Measurements from ENCODE around the gene CCDC159. TPM values are rescaled to one million over a fixed set of nuclear protein-coding genes. Genes with fewer than 3 reads are reported as not detected.
"Not testable (repeated sequence)": the region's sequence is repeated elsewhere in the genome, so short reads cannot be mapped to it uniquely, and the experiment has no call there.

Gene CCDC159
- total and polyA plus RNA-seq, 2 of the 4 experiments (the other 2 are of a cell fraction): 4.7 to 14.0 TPM

- no peaks in the 10 kb centered on the region for H3K4me1 ChIP-seq (ENCODE audit: control insufficient read depth, insufficient read depth, low read length)
- H3K9me3 ChIP-seq (ENCODE audit: control insufficient read depth, insufficient read depth, low read length): no peaks in the 10 kb centered on the region
- no peak overlapping the region for H3K18ac ChIP-seq (ENCODE audit: low read depth, low read length)
- no peak overlapping the region for H3K4ac ChIP-seq (ENCODE audit: low read depth, low read length)
- H2BK5ac ChIP-seq (ENCODE audit: low read depth, low read length, poor library complexity, severe bottlenecking): no peak overlapping the region
- H4K20me1 ChIP-seq (ENCODE audit: insufficient read depth, low read length): no peaks in the 10 kb centered on the region
- no peak overlapping the region for H3K14ac ChIP-seq (replicated peaks; ENCODE audit: low read depth, low read length)
- no peak overlapping the region for H3K23ac ChIP-seq (ENCODE audit: low read depth, low read length)
- no peak overlapping the region for H4K91ac ChIP-seq (ENCODE audit: insufficient read depth, low read depth, low read length)
- CTCF ChIA-PET: interaction anchor here (1.4 kb wide), 1 partner anchor 12 kb away, joined by 3 read pairs; no protein-coding TSS in a partner anchor
- ATAC-seq (ENCODE audit: low read depth) (no peak), DNase-seq (no peak)
- H3K27me3 ChIP-seq (ENCODE audit: control insufficient read depth, insufficient read depth, low read length): peaks cover 6% of the 10 kb centered on the region
- H2BK120ac ChIP-seq (ENCODE audit: low read depth, low read length): no peak overlapping the region
- H3K9me1 ChIP-seq (ENCODE audit: insufficient read depth, low read length): no peaks in the 10 kb centered on the region
- BruUV-seq (replicated peaks): no TSS peak
- 83% methylated on average over 1 of the region's 9 CpGs; no CpG with 5 or more reads in 1 of the 2 experiments for WGBS, 2 experiments (ENCODE audit: extremely low coverage in 2 of 2, insufficient read length in 1 of 2)
- no peak overlapping the region for H3K4me3 ChIP-seq (ENCODE audit: insufficient read depth, low read depth, low read length)
- dilution Hi-C loops (cut with HindIII; ENCODE audit: low sequenced_read_pairs, unreplicated experiment): no loop called here
- in situ Hi-C loops (cut with MboI; ENCODE audit: low sequenced_read_pairs): no loop called here
- no peak overlapping the region for H2AFZ ChIP-seq (replicated peaks; ENCODE audit: low read length, poor library complexity)
- no peak overlapping the region for H2BK20ac ChIP-seq (ENCODE audit: low read depth, low read length)
- H3K36me3 ChIP-seq (ENCODE audit: control insufficient read depth, insufficient read depth, low read length): no peaks in the 10 kb centered on the region
- H3K27ac ChIP-seq (ENCODE audit: insufficient read depth, low read length): no peak overlapping the region
- intact Hi-C loops (cut with micrococcal nuclease): no loop called here
- no peak overlapping the region for H4K5ac ChIP-seq (ENCODE audit: low read depth, low read length)
- TF ChIP-seq CTCF (conservative IDR thresholded peaks at IDR 0.05; ENCODE audit: low read depth, low read length): no peak
- no peak overlapping the region for H4K8ac ChIP-seq (ENCODE audit: low read depth in 2 of 2, low read length in 2 of 2)
- H2BK15ac ChIP-seq (ENCODE audit: low read depth, low read length): no peak overlapping the region
- H3K9ac ChIP-seq (ENCODE audit: low read depth, low read length): no peak overlapping the region
- H3K4me2 ChIP-seq (ENCODE audit: low read depth, low read length): no peak overlapping the region
- POLR2A ChIA-PET (ENCODE audit: unreplicated experiment): no interaction called here
- no peak overlapping the region for H2AK5ac ChIP-seq (ENCODE audit: low read depth, low read length)
- no peaks in the 10 kb centered on the region for H3K79me1 ChIP-seq (ENCODE audit: low read depth in 1 of 2, low read length in 2 of 2)
- no peak overlapping the region for H3K56ac ChIP-seq (ENCODE audit: extremely low read depth, insufficient read depth, low read length)
- no peak overlapping the region for H2AK9ac ChIP-seq (replicated peaks; ENCODE audit: low read depth, low read length, poor library complexity)
Observed at GRCh38 chr19:11306337-11306736, 40.0 kb upstream of the CCDC159 start.

GRCh38 chr19:11320278-11320995 lies 25.9 kb upstream of the CCDC159 start:
- H3K27me3 ChIP-seq (ENCODE audit: control insufficient read depth, insufficient read depth, low read length); CTCF ChIA-PET; H4K20me1 ChIP-seq (ENCODE audit: insufficient read depth, low read length); ATAC-seq (ENCODE audit: low read depth); dilution Hi-C loops (cut with HindIII; ENCODE audit: low sequenced_read_pairs, unreplicated experiment); H3K36me3 ChIP-seq (ENCODE audit: control insufficient read depth, insufficient read depth, low read length); in situ Hi-C loops (cut with MboI; ENCODE audit: low sequenced_read_pairs); POLR2A ChIA-PET (ENCODE audit: unreplicated experiment); DNase-seq; H2BK5ac ChIP-seq (ENCODE audit: low read depth, low read length, poor library complexity, severe bottlenecking); H2BK120ac ChIP-seq (ENCODE audit: low read depth, low read length); H3K27ac ChIP-seq (ENCODE audit: insufficient read depth, low read length); H3K9ac ChIP-seq (ENCODE audit: low read depth, low read length); H3K4me2 ChIP-seq (ENCODE audit: low read depth, low read length); H2AFZ ChIP-seq (replicated peaks; ENCODE audit: low read length, poor library complexity); H2AK5ac ChIP-seq (ENCODE audit: low read depth, low read length); H3K56ac ChIP-seq (ENCODE audit: extremely low read depth, insufficient read depth, low read length); intact Hi-C loops (cut with micrococcal nuclease); H3K23ac ChIP-seq (ENCODE audit: low read depth, low read length); H3K4me3 ChIP-seq (ENCODE audit: insufficient read depth, low read depth, low read length); H2AK9ac ChIP-seq (replicated peaks; ENCODE audit: low read depth, low read length, poor library complexity); H2BK20ac ChIP-seq (ENCODE audit: low read depth, low read length); H4K5ac ChIP-seq (ENCODE audit: low read depth, low read length); BruUV-seq (replicated peaks); H4K8ac ChIP-seq (ENCODE audit: low read depth in 2 of 2, low read length in 2 of 2); H3K18ac ChIP-seq (ENCODE audit: low read depth, low read length); H3K14ac ChIP-seq (replicated peaks; ENCODE audit: low read depth, low read length); H3K79me1 ChIP-seq (ENCODE audit: low read depth in 1 of 2, low read length in 2 of 2); H3K4ac ChIP-seq (ENCODE audit: low read depth, low read length); H3K9me3 ChIP-seq (ENCODE audit: control insufficient read depth, insufficient read depth, low read length); H2BK15ac ChIP-seq (ENCODE audit: low read depth, low read length); H4K91ac ChIP-seq (ENCODE audit: insufficient read depth, low read depth, low read length); H3K9me1 ChIP-seq (ENCODE audit: insufficient read depth, low read length): not testable (repeated sequence)
- peaks cover 12% of the 10 kb centered on the region for H3K4me1 ChIP-seq (ENCODE audit: control insufficient read depth, insufficient read depth, low read length)
- 100% methylated on average over 1 of the region's 9 CpGs; no CpG with 5 or more reads in 1 of the 2 experiments for WGBS, 2 experiments (ENCODE audit: extremely low coverage in 2 of 2, insufficient read length in 1 of 2)

Measured in IMR-90 (cell line).